HG03342 (cell line): ENCODE data around the gene SMPD3.

Source experiments
- ATAC-seq: cut with Tn5 transposase; IDR thresholded peaks from one replicate; pipeline ENCODE4 v1.9.1; 2021; ENCODE audit warnings: mild to moderate bottlenecking, moderate library complexity; ENCODE audit not compliant: unreplicated experiment

Gene SMPD3

GRCh38 chr16:68371706-68372380, 76.5 kb downstream of the SMPD3 start:
- no peak for ATAC-seq

GRCh38 chr16:68371276-68371651, 77.0 kb downstream of the SMPD3 start:
- ATAC-seq: no peak

GRCh38 chr16:68370581-68371275, 77.6 kb downstream of the SMPD3 start:
- no peak for ATAC-seq

- ATAC-seq: peak; percentile 54
These were observed 78.4 kb downstream of the SMPD3 start for GRCh38 chr16:68369697-68370580.

- no peak for ATAC-seq
These were observed 79.1 kb downstream of the SMPD3 start for GRCh38 chr16:68369168-68369567.

- ATAC-seq: no peak
These were observed 79.9 kb downstream of the SMPD3 start for GRCh38 chr16:68368301-68368888.

GRCh38 chr16:68367891-68368290, 80.4 kb downstream of the SMPD3 start:
- ATAC-seq: no peak

GRCh38 chr16:68367440-68367839, 80.9 kb downstream of the SMPD3 start:
- ATAC-seq: no peak

- no peak for ATAC-seq
These were observed 81.3 kb downstream of the SMPD3 start for GRCh38 chr16:68367030-68367429.

- ATAC-seq: no peak
These were observed 82.2 kb downstream of the SMPD3 start for GRCh38 chr16:68366062-68366461.

GRCh38 chr16:68365167-68365817, 83.0 kb downstream of the SMPD3 start:
- ATAC-seq: no peak

- ATAC-seq: no peak
These were observed 83.7 kb downstream of the SMPD3 start for GRCh38 chr16:68364561-68364998.

- ATAC-seq: no peak
These were observed 84.4 kb downstream of the SMPD3 start for GRCh38 chr16:68363658-68364521.

- no peak for ATAC-seq
These were observed 85.2 kb downstream of the SMPD3 start for GRCh38 chr16:68362947-68363657.

GRCh38 chr16:68362262-68362913, 85.9 kb downstream of the SMPD3 start:
- no peak for ATAC-seq

- no peak for ATAC-seq
These were observed 86.8 kb downstream of the SMPD3 start for GRCh38 chr16:68361485-68361884.

GRCh38 chr16:68360956-68361355, 87.4 kb downstream of the SMPD3 start:
- ATAC-seq: no peak

- no peak for ATAC-seq
These were observed 87.8 kb downstream of the SMPD3 start for GRCh38 chr16:68360547-68360946.
